ENCODE results near the gene LRRC75A. TPM values are rescaled to one million over a fixed set of nuclear protein-coding genes. Genes with fewer than 3 reads are reported as not detected.

Gene LRRC75A
- total RNA-seq, 1 experiment from 2014 or later = 0.03 TPM

DNA sequence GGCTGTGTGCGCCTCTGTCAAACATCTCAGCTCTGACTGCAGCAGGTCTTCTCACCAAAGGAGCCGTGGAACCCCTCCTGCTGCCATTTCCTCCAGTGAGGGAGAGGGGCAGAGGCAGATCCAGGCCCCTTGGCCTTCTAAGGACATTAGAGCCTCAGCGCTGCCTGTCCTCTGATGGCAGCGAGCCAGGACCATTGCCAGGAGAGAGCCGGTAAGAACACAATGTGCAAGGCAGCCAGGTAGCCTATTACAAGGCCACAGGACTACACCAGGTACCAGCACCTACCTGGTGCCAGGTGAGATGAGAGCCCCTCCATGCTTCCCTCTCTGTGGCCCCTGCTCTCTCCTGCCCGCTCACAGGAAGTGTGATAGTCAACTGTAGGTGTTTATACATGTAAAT is 11.0 kb downstream of the LRRC75A start:
- Histone ChIP-seq H3K4me3 (no peak overlapping the region), H3K9me3 (no peaks in the 10 kb centered on the region), H3K36me3 (no peaks in the 10 kb centered on the region), H3K27me3 (no peaks in the 10 kb centered on the region)
- DNase-seq = no peak

DNA sequence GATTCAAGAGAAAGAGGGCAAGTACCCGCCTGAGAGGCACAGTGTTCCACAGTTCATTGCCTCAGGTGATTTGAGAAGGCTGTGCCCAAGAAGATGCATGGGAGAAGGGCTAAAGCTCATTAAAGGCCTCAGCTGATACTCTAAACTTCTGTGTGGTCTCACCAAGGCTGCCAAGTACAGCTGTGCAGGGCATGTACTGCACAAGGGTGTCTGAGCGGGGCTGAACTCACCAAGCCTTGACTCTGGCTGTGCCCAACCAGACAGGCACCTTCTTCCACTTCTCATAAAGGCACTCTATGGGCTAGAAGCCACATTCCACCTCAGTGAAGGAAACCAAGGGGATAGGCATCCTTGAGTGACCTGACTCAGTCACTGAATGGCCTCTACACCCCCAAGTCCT is 12.7 kb downstream of the LRRC75A start:
- Histone ChIP-seq H3K4me3 (no peak overlapping the region), H3K36me3 (no peaks in the 10 kb centered on the region), H3K9me3 (no peaks in the 10 kb centered on the region), H3K27me3 (no peaks in the 10 kb centered on the region)
- DNase-seq = no peak

DNA sequence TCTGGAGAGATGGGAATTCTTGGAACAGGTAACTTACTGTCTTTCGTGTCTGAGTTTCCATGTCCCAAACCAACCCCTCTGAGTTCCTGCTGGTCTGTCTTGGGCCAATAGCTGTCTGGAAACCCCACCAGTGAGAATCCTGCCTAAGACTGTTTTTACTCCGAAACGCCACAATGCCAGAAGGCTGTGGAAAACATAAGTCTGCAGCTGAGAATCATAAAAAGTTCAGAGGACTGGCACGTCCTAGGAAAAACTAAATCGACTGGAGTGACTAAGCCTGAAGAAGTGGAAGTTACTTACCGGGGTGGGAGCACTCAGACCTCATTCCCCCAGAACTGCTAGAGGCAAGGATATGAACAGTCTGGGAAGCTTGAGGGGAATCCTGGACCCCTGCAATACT is 13.3 kb downstream of the LRRC75A start:
- H3K4me3 ChIP-seq = no peak overlapping the region
- H3K27me3 ChIP-seq = no peaks in the 10 kb centered on the region
- DNase-seq = no peak

GRCh38 chr17:16477666-16478065 is 14.3 kb downstream of the LRRC75A start:
- Histone ChIP-seq H3K27me3 (no peaks in the 10 kb centered on the region), H3K4me3 (no peak overlapping the region), H3K36me3 (no peaks in the 10 kb centered on the region), H3K9me3 (no peaks in the 10 kb centered on the region)
- DNase-seq = no peak

More for the DNA sequence above, 13.3 kb downstream of the LRRC75A start:
- Histone ChIP-seq H3K9me3 (no peaks in the 10 kb centered on the region), H3K36me3 (no peaks in the 10 kb centered on the region)

- Histone ChIP-seq H3K36me3 (no peaks in the 10 kb centered on the region), H3K4me3 (no peak overlapping the region), H3K9me3 (no peaks in the 10 kb centered on the region), H3K27me3 (no peaks in the 10 kb centered on the region)
- peak; percentile 84 for DNase-seq
Measured at GRCh38 chr17:16477255-16477654, 14.7 kb downstream of the LRRC75A start.

- no peaks in the 10 kb centered on the region for H3K36me3 ChIP-seq
Measured at GRCh38 chr17:16475179-16475704, 16.8 kb downstream of the LRRC75A start.

GRCh38 chr17:16474012-16474725 is 17.8 kb downstream of the LRRC75A start:
- no peak overlapping the region for H3K4me3 ChIP-seq
- no peaks in the 10 kb centered on the region for H3K27me3 ChIP-seq
- no peak for DNase-seq
- H3K9me3 ChIP-seq = no peaks in the 10 kb centered on the region
- H3K36me3 ChIP-seq = no peaks in the 10 kb centered on the region

More at GRCh38 chr17:16475179-16475704, 16.8 kb downstream of the LRRC75A start:
- no peak overlapping the region for H3K4me3 ChIP-seq
- no peaks in the 10 kb centered on the region for H3K27me3 ChIP-seq
- no peaks in the 10 kb centered on the region for H3K9me3 ChIP-seq
- DNase-seq = no peak

DNA sequence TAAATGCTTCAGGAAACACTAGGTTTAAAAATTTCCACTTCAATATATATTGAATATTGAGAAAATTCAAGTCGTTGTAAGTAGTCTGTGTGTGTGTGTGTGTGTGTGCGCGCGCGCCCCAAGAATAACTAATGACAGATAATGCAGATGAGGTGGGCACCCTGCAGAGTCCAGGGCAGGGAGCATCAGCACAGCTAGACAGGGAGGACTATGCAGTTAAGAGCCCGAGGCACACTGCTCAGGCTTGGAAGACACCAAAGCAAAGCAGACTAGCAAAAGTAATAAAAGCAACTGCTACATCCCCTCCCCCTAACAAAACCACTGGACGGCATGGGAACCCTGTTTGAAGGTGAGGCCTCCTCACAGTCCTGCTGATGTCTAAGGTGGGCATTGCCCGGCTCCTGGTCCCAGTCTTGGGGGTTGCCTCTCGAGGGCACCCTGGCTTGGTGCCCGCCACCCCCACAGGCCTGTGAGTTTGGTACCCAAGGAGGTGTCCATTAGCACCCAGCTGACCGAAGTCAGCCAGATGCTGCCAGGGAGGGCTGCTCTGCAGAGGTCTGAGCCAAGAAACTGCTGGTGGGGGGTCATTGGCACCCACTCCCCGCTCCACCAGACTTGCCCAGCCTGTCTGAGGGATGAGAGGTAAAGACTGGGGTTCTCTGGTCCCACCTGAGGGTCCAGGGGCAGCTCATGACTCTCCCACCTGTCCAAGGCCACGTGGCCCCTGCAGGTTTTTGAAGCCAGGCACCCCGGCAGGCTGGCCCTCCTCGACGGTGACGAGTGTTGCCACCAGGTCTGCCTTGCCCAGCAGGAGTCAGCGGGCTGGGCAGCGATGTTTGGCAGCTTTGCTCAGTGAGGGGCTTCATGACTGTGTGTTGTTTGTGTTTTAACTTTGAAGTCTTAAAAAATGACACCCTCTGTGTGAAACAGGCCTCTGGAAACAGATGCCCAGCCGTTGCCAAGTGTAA is 18.7 kb downstream of the LRRC75A start:
- Histone ChIP-seq H3K4me3 (no peak overlapping the region), H3K36me3 (no peaks in the 10 kb centered on the region), H3K9me3 (no peaks in the 10 kb centered on the region), H3K27me3 (no peaks in the 10 kb centered on the region)
- no peak for DNase-seq

- Histone ChIP-seq H3K9me3 (no peaks in the 10 kb centered on the region), H3K4me3 (no peak overlapping the region), H3K36me3 (no peaks in the 10 kb centered on the region), H3K27me3 (no peaks in the 10 kb centered on the region)
- no peak for DNase-seq
Measured at GRCh38 chr17:16472539-16472938, 19.5 kb downstream of the LRRC75A start.

- no peaks in the 10 kb centered on the region for H3K36me3 ChIP-seq
- no peaks in the 10 kb centered on the region for H3K27me3 ChIP-seq
- H3K9me3 ChIP-seq = no peaks in the 10 kb centered on the region
- no peak overlapping the region for H3K4me3 ChIP-seq
- DNase-seq = no peak
Measured at GRCh38 chr17:16471295-16471694, 20.7 kb downstream of the LRRC75A start.

DNA sequence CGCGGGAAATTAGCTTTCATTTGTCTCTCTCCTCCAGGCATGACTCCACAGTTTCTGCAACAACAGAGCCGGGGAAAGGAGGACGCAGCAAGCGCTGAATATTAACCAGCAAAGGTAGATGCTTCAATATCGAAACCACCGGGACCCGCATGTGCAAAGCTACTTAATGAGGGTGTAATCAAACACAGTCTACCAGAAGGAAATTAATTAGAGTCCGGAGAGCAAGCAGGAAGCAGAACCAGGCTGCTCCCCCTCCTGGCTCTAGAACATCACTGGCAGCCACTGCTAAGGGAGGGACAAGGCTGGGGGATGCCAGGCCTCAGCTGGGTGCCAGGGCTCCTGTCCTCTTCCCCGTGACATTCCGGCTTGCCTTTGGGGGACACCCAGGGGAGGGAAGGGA is 21.7 kb downstream of the LRRC75A start:
- H3K27me3 ChIP-seq = no peaks in the 10 kb centered on the region
- H3K9me3 ChIP-seq = no peaks in the 10 kb centered on the region
- no peak for DNase-seq
- H3K36me3 ChIP-seq = no peaks in the 10 kb centered on the region
- no peak overlapping the region for H3K4me3 ChIP-seq

DNA sequence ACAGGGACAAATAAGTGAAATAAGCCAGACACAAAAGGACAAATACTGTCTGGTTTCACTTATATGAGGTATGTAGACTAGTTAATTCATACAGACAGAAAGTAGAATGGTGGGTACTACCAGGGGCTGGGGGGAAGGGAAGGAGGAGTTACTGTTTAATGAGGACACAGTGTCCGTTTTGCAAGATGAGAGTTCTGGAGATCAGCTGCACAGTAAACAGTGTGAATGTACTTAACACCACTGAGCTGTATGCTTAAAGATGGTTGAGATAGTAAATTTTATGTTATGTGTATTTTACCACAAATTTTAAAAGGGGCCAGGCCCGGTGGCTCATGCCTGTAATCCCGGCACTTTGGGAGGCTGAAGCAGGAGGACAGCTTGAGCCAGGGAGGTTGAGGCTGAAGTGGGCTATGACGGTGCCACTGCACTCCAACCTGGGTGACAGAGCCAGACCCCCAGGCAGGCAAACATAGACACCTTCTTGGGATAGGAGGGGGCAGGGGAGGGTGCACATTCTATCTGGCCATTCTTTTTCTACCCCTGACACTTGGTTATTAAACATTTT is 23.5 kb downstream of the LRRC75A start:
- Histone ChIP-seq H3K36me3 (no peaks in the 10 kb centered on the region), H3K9me3 (no peaks in the 10 kb centered on the region), H3K4me3 (no peak overlapping the region), H3K27me3 (no peaks in the 10 kb centered on the region)
- no peak for DNase-seq

DNA sequence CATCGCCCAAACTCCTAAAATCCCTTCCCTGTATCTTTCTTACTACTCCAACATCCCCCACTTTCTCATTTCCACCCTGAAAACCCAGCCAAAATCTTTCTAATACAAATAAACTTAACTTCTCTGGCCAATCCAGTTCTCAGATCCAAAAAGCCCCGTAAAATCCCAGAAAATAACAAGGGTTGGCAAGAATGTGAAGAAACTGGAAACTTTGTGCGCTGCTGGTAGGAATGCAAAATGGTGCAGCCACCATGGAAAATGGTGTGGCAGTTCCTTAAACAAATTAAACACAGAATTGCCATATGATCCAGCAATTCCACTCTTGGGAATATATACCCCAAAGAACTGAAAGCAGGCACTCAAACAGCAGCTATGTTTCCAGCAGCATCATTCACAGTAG is 24.1 kb downstream of the LRRC75A start:
- Histone ChIP-seq H3K4me3 (no peak overlapping the region), H3K27me3 (no peaks in the 10 kb centered on the region), H3K9me3 (no peaks in the 10 kb centered on the region), H3K36me3 (no peaks in the 10 kb centered on the region)
- no peak for DNase-seq

DNA sequence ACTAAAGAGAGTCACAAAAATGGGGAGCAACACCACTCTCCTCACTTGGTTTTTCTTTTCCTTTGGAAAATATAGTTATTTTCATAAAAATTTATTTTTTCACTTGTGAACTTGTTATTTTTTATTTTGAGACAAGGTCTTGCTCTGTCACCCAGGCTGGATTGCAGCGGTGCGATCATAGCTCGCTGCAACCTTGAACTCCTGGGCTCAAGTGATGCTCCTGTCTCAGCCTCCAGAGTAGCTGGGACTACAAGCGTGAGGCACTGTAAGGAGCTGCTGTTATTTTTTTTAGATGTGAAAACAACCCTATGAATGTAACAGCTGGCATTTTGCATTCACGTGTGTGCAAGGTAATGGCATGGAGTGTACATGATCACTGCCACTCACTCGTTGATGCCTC is 24.9 kb downstream of the LRRC75A start:
- Histone ChIP-seq H3K9me3 (no peaks in the 10 kb centered on the region), H3K36me3 (no peaks in the 10 kb centered on the region), H3K27me3 (no peaks in the 10 kb centered on the region), H3K4me3 (no peak overlapping the region)
- DNase-seq = no peak

- Histone ChIP-seq H3K9me3 (no peaks in the 10 kb centered on the region), H3K36me3 (no peaks in the 10 kb centered on the region), H3K4me3 (no peak overlapping the region), H3K27me3 (no peaks in the 10 kb centered on the region)
- no peak for DNase-seq
Measured at GRCh38 chr17:16466407-16466806, 25.6 kb downstream of the LRRC75A start.

DNA sequence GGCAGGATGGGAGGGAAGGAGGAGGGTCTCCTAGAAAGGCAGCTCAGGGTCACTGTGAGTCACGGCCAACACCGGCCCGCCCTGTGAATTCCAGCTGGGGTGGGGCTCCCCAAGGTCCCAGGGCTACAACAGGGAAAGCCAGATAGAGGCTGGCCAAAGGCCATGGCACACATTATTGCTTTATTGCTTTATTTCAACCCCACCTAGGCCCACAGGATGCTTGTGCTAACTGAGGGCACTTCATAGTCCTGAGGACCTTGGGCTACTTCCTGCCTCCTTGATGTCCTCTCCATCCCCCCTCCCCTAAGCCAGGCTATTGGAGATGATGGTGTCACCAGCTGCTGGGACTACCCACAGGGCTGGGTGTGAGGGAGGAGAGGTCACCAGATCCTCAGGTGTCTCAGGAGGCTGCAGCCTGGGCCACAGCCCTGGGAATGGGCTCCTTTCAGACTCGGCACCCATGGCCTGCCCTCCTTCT is 26.1 kb downstream of the LRRC75A start:
- DNase-seq = no peak
- no peak overlapping the region for H3K4me3 ChIP-seq

GRCh38 chr17:16465052-16465312 is 27.0 kb downstream of the LRRC75A start:
- DNase-seq = no peak
- Histone ChIP-seq H3K4me3 (no peak overlapping the region), H3K36me3 (no peaks in the 10 kb centered on the region)

More for the DNA sequence above, 26.1 kb downstream of the LRRC75A start:
- Histone ChIP-seq H3K36me3 (no peaks in the 10 kb centered on the region), H3K9me3 (no peaks in the 10 kb centered on the region), H3K27me3 (no peaks in the 10 kb centered on the region)

More at GRCh38 chr17:16465052-16465312, 27.0 kb downstream of the LRRC75A start:
- H3K9me3 ChIP-seq = no peaks in the 10 kb centered on the region
- no peaks in the 10 kb centered on the region for H3K27me3 ChIP-seq
